BE2C (cell line): ENCODE results near the gene DAB2IP.

Source experiments
- DNase-seq: peaks from one replicate; pipeline ENCODE4 v3.0.0-alpha.2; 2020
- H3K27me3 ChIP-seq: fragments of 250-450 bp; sonication (Bioruptor Pico); 2 replicates; pipeline ENCODE4 v1.5.1; 2020; ENCODE audit warnings: mild to moderate bottlenecking
- H3K36me3 ChIP-seq: fragments of 250-450 bp; sonication (Bioruptor Pico); 2 replicates; pipeline ENCODE4 v1.5.1; 2020; ENCODE audit warnings: mild to moderate bottlenecking
- H3K4me1 ChIP-seq: fragments of 250-450 bp; sonication (Bioruptor Pico); 2 replicates; pipeline ENCODE4 v1.5.1; 2020
- H3K4me3 ChIP-seq: 2 replicates; pipeline ENCODE4 v1.5.1; 2011; ENCODE audit warnings: low read depth, low read length
- H3K9me3 ChIP-seq: fragments of 250-450 bp; sonication (Bioruptor Pico); 2 replicates; pipeline ENCODE4 v1.5.1; 2020
- CTCF ChIP-seq: IDR thresholded peaks from 2 replicates; pipeline ENCODE4 v1.5.1; 2012; ENCODE audit warnings: mild to moderate bottlenecking, low read depth, low read length

Gene DAB2IP

GRCh38 chr9:121654499-121655140 is 3.2 kb downstream of the DAB2IP start:
- DNase-seq, result no peak
- Histone ChIP-seq H3K4me1 (peaks cover 5% of the 10 kb centered on the region), H3K36me3 (no peaks in the 10 kb centered on the region; the same call in 1 of the 2 replicates), H3K27me3 (no peaks in the 10 kb centered on the region), H3K4me3 (no peak overlapping the region), H3K9me3 (no peaks in the 10 kb centered on the region)
- no peak for TF ChIP-seq CTCF

DNA sequence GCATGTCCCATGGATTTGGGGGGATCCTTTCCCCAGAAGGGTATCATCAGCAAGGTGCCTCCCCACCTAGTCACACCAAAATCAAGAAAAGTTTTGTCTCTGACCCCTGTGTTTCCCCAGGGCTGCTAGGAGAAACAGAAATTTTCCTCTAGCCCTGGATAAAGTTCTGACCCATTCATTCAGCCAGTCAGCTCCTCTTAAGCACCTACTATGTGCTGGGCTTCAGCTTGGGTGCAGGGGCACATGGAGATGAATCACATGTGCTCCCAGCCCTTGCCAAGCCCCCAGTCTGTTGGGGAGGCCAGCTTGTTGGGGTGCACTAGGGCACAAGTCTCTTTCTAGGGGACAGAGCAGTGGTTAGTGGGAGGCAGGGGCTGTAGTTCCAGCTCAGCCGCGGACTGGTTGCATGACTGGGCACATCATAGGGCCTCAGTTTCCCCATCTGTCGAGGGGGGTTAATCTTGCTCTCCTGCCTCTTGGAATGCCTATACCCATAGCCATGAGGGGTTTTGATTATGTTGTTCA is 3.9 kb downstream of the DAB2IP start:
- Histone ChIP-seq H3K4me1 (no peaks in the 10 kb centered on the region; the same call in 1 of the 2 replicates), H3K27me3 (no peaks in the 10 kb centered on the region), H3K9me3 (no peaks in the 10 kb centered on the region), H3K36me3 (no peaks in the 10 kb centered on the region; the same call in 1 of the 2 replicates), H3K4me3 (no peak overlapping the region)
- no peak for TF ChIP-seq CTCF
- DNase-seq, result no peak

DNA sequence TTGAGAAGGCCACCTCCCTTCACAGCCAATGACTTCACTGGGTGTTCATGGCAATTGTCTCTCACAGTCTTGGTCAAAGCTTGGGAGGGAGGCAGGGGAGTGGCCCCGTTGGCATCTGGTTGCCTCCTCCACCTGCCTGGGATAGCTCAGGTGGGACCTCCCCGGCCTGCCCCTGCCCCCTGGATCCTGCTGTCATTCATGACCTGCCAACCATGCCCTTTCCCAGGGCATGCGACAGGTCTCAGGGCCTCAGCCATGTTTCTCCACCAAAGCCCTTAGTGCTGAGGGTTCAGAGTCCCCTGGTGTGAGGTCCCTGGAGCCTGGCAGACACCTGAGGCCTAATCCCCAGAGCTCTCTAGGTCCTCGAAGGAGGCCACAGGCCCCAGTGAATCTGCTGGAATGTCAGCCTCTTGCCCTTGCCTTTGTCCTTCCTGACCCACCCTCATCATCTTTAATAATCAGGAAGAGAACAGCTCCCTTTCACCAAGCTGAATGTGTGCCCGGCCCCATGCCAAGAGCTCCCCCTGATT is 5.6 kb downstream of the DAB2IP start:
- Histone ChIP-seq H3K36me3 (no peaks in the 10 kb centered on the region; the same call in 1 of the 2 replicates), H3K27me3 (no peaks in the 10 kb centered on the region), H3K9me3 (no peaks in the 10 kb centered on the region), H3K4me3 (no peak overlapping the region), H3K4me1 (no peaks in the 10 kb centered on the region)
- TF ChIP-seq CTCF, result no peak
- DNase-seq, result no peak

- Histone ChIP-seq H3K4me3 (no peak overlapping the region), H3K9me3 (no peaks in the 10 kb centered on the region), H3K4me1 (no peaks in the 10 kb centered on the region), H3K36me3 (peaks cover 4% of the 10 kb centered on the region; the same call in 1 of the 2 replicates), H3K27me3 (no peaks in the 10 kb centered on the region)
- no peak for TF ChIP-seq CTCF
- no peak for DNase-seq
Measured at GRCh38 chr9:121658166-121658565, 6.7 kb downstream of the DAB2IP start.

- Histone ChIP-seq H3K4me1 (no peaks in the 10 kb centered on the region), H3K27me3 (no peaks in the 10 kb centered on the region), H3K36me3 (peaks cover 4% of the 10 kb centered on the region; the same call in 1 of the 2 replicates), H3K9me3 (no peaks in the 10 kb centered on the region), H3K4me3 (no peak overlapping the region)
- TF ChIP-seq CTCF, result no peak
- DNase-seq, result no peak
Measured at GRCh38 chr9:121658591-121658990, 7.2 kb downstream of the DAB2IP start.

GRCh38 chr9:121660367-121660766 is 8.9 kb downstream of the DAB2IP start:
- TF ChIP-seq CTCF, result no peak
- H3K4me1 ChIP-seq, result no peaks in the 10 kb centered on the region
- no peaks in the 10 kb centered on the region for H3K27me3 ChIP-seq
- no peak for DNase-seq
- no peak overlapping the region for H3K4me3 ChIP-seq
- no peaks in the 10 kb centered on the region for H3K9me3 ChIP-seq
- H3K36me3 ChIP-seq, result peaks cover 4% of the 10 kb centered on the region; the same call in 1 of the 2 replicates
